H1 (cell line): ENCODE results near the gene OPHN1. TPM values are rescaled to one million over a fixed set of nuclear protein-coding genes. Genes with fewer than 3 reads are reported as not detected.

ENCODE experiments used
- CTCF ChIA-PET: fragments of 300-600 bp; sonication (Branson Sonifier 250); formaldehyde crosslinking; loops from one replicate; lab custom pipeline; 2021; ENCODE audit not compliant: partially characterized antibody; lab: Charles Lee
- POLR2A ChIA-PET: fragments of 300-600 bp; sonication (Branson Sonifier 250); formaldehyde crosslinking; loops from one replicate; lab custom pipeline; 2021; ENCODE audit warnings: inconsistent platforms; ENCODE audit not compliant: partially characterized antibody; lab: Charles Lee
- DNase-seq, 2 experiments: peaks; one replicate each; pipeline versions ENCODE4 v3.0.0 to v3.0.0-alpha.2; 2010 to 2022; ENCODE audit warnings: low spot score in 2 of 2, low read depth in 1 of 2, mixed read lengths in 1 of 2
- FAIRE-seq: peaks from 2 replicates; lab custom pipeline; 2011; peaks lifted over from hg19 to GRCh38; lab: Jason Lieb, UNC
- H2AFZ ChIP-seq: 2 replicates; pipeline ENCODE4 v1.8.1; 2012; ENCODE audit warnings: low read length, inconsistent platforms
- H2AK5ac ChIP-seq: 2 replicates; pipeline ENCODE4 v1.6.1; 2013; ENCODE audit warnings: low read depth, low read length
- H2BK120ac ChIP-seq: replicated peaks from 2 replicates; pipeline ENCODE3; 2013; ENCODE audit warnings: low read depth, low read length, inconsistent platforms
- H2BK12ac ChIP-seq: 2 replicates; pipeline ENCODE4 v1.6.1; 2013; ENCODE audit warnings: low read depth, low read length
- H2BK15ac ChIP-seq: 2 replicates; pipeline ENCODE4 v1.6.1; 2013; ENCODE audit warnings: low read length
- H2BK20ac ChIP-seq: 2 replicates; pipeline ENCODE4 v1.6.1; 2013; ENCODE audit warnings: low read length
- H2BK5ac ChIP-seq: 2 replicates; pipeline ENCODE4 v1.6.1; 2013; ENCODE audit warnings: low read depth, low read length
- H3K14ac ChIP-seq: 2 replicates; pipeline ENCODE4 v1.6.1; 2013; ENCODE audit warnings: inconsistent platforms; ENCODE audit not compliant: insufficient read length
- H3K18ac ChIP-seq: 2 replicates; pipeline ENCODE4 v1.6.1; 2013; ENCODE audit warnings: low read length; ENCODE audit errors: extremely low read depth
- H3K23ac ChIP-seq: 2 replicates; pipeline ENCODE4 v1.6.1; 2013; ENCODE audit warnings: inconsistent platforms; ENCODE audit not compliant: insufficient read length
- H3K23me2 ChIP-seq: 2 replicates; pipeline ENCODE4 v1.6.1; 2013; ENCODE audit warnings: low read depth, low read length
- H3K27ac ChIP-seq: 2 replicates; pipeline ENCODE4 v1.6.1; 2011; ENCODE audit warnings: low read depth, low read length, inconsistent platforms
- H3K27me3 ChIP-seq, 4 experiments: replicated peaks in 1 of 4; 1 replicate in 1 of 4; 2 replicates in 3 of 4; pipeline versions ENCODE4 v1.6.1 to v1.8.1; 2011 to 2013; ENCODE audit warnings: low read length in 3 of 4, mild to moderate bottlenecking in 3 of 4, inconsistent platforms in 2 of 4, mixed read lengths in 2 of 4, moderate library complexity in 1 of 4; ENCODE audit not compliant: control insufficient read depth in 3 of 4, insufficient read depth in 3 of 4; ENCODE audit errors: extremely low read depth in 1 of 4
- H3K36me3 ChIP-seq, 4 experiments: 2 replicates each; pipeline versions ENCODE4 v1.6.1 to v1.8.1; 2011 to 2013; ENCODE audit warnings: mild to moderate bottlenecking in 4 of 4, low read length in 3 of 4, moderate library complexity in 2 of 4, control low read depth in 1 of 4, inconsistent platforms in 1 of 4; ENCODE audit not compliant: insufficient read depth in 4 of 4, control insufficient read depth in 2 of 4
- H3K4ac ChIP-seq: replicated peaks from 2 replicates; pipeline ENCODE3; 2013; ENCODE audit warnings: low read length, low read depth, mixed read lengths, inconsistent platforms; ENCODE audit not compliant: insufficient read length
- H3K4me1 ChIP-seq, 4 experiments: replicated peaks in 1 of 4; 1 replicate in 1 of 4; 2 replicates in 3 of 4; pipeline versions ENCODE4 v1.6.1 to v1.8.1; 2011 to 2013; ENCODE audit warnings: low read length in 3 of 4, inconsistent platforms in 2 of 4, mixed read lengths in 1 of 4; ENCODE audit not compliant: insufficient read depth in 4 of 4, control insufficient read depth in 3 of 4
- H3K4me2 ChIP-seq, 2 experiments: 2 replicates each; pipeline versions ENCODE4 v1.6.1 to v1.8.1; 2011 to 2013; ENCODE audit warnings: low read depth in 2 of 2, low read length in 2 of 2, control low read depth in 1 of 2, inconsistent platforms in 1 of 2, mild to moderate bottlenecking in 1 of 2; ENCODE audit not compliant: insufficient read depth in 1 of 2
- H3K4me3 ChIP-seq, 4 experiments: fragments of 200-600, 300-600 bp in 1 of 4; sonication (generic), shearing (Covaris generic), sonication (Bioruptor Twin) in 1 of 4; 2 replicates each; pipeline versions ENCODE4 v1.5.1 to v1.8.1; 2011 to 2016; ENCODE audit warnings: low read length in 4 of 4, low read depth in 3 of 4, control low read depth in 2 of 4, inconsistent platforms in 2 of 4, mild to moderate bottlenecking in 2 of 4, mixed read lengths in 1 of 4, moderate library complexity in 1 of 4; ENCODE audit not compliant: insufficient read depth in 2 of 4; ENCODE audit errors: extremely low read depth in 1 of 4
- H3K56ac ChIP-seq: replicated peaks from 2 replicates; pipeline ENCODE3; 2013; ENCODE audit warnings: low read depth, mild to moderate bottlenecking, mixed read lengths, low read length, inconsistent platforms; ENCODE audit not compliant: insufficient read length
- H3K79me1 ChIP-seq: 2 replicates; pipeline ENCODE4 v1.6.1; 2013; ENCODE audit warnings: low read depth, low read length, control low read depth
- H3K79me2 ChIP-seq, 2 experiments: 2 replicates each; pipeline versions ENCODE4 v1.6.1 to v1.8.1; 2012 to 2013; ENCODE audit warnings: low read length in 2 of 2, mild to moderate bottlenecking in 2 of 2, inconsistent platforms in 1 of 2; ENCODE audit not compliant: insufficient read depth in 2 of 2, control insufficient read depth in 1 of 2
- H3K9ac ChIP-seq, 4 experiments: replicated peaks in 1 of 4; 1 replicate in 1 of 4; 2 replicates in 3 of 4; pipeline versions ENCODE4 v1.6.1 to v1.8.1; 2011 to 2013; ENCODE audit warnings: low read depth in 3 of 4, low read length in 3 of 4, control low read depth in 2 of 4, mild to moderate bottlenecking in 2 of 4, moderate library complexity in 2 of 4, inconsistent platforms in 1 of 4; ENCODE audit errors: extremely low read depth in 1 of 4
- H3K9me3 ChIP-seq, 2 experiments: 2 replicates each; pipeline versions ENCODE4 v1.6.1 to v1.8.1; 2012 to 2013; ENCODE audit warnings: mild to moderate bottlenecking in 2 of 2, moderate library complexity in 2 of 2, control low read depth in 1 of 2, inconsistent platforms in 1 of 2, low read depth in 1 of 2, low read length in 1 of 2, mixed read lengths in 1 of 2; ENCODE audit not compliant: insufficient read depth in 2 of 2
- H4K20me1 ChIP-seq, 2 experiments: replicated peaks in 1 of 2; 2 replicates each; pipeline versions ENCODE3 to v1.8.1; 2011 to 2013; ENCODE audit warnings: inconsistent platforms in 2 of 2, low read length in 2 of 2, mild to moderate bottlenecking in 1 of 2; ENCODE audit not compliant: insufficient read depth in 2 of 2, control insufficient read depth in 1 of 2
- H4K5ac ChIP-seq: 2 replicates; pipeline ENCODE4 v1.6.1; 2013; ENCODE audit warnings: low read length, low read depth, mixed read lengths, inconsistent platforms; ENCODE audit not compliant: insufficient read length
- H4K8ac ChIP-seq: 2 replicates; pipeline ENCODE4 v1.8.0; 2013; ENCODE audit warnings: mild to moderate bottlenecking, moderate library complexity, low read length, inconsistent platforms; ENCODE audit not compliant: insufficient read depth; ENCODE audit errors: extremely low read depth
- H4K91ac ChIP-seq: replicated peaks from 2 replicates; pipeline ENCODE3; 2013; ENCODE audit warnings: low read length, mixed read lengths, inconsistent platforms; ENCODE audit not compliant: insufficient read length
- ASH2L ChIP-seq: fragments of 200-600, 300-600 bp; sonication (generic); IDR thresholded peaks from one replicate; pipeline ENCODE4 v1.7.1; 2017; ENCODE audit warnings: low read length
- BRCA1 ChIP-seq: IDR thresholded peaks from 2 replicates; pipeline ENCODE4 v1.6.1; 2012; ENCODE audit warnings: low read depth, low read length, improper control_type of control experiment
- CBX5 ChIP-seq: fragments of 300-800, 300-1000 bp; sonication (generic); IDR thresholded peaks from 2 replicates; pipeline ENCODE4 v1.7.1; 2016; ENCODE audit warnings: antibody characterized with exemption, low read length, low read depth
- CBX8 ChIP-seq: fragments of 300-800, 300-1000 bp; sonication (generic); IDR thresholded peaks from 2 replicates; pipeline ENCODE4 v1.7.1; 2016; ENCODE audit warnings: low read depth, low read length, borderline replicate concordance
- GTF2F1 ChIP-seq: IDR thresholded peaks from 2 replicates; pipeline ENCODE4 v1.6.1; 2012; ENCODE audit warnings: low read depth, low read length, improper control_type of control experiment, borderline replicate concordance
- HDAC2 ChIP-seq, 2 experiments: fragments of 300-600 bp in 1 of 2; sonication (generic) in 1 of 2; IDR thresholded peaks; 2 replicates each; pipeline ENCODE4 v1.6.1; 2011 to 2012; ENCODE audit warnings: low read depth in 2 of 2, low read length in 2 of 2, mild to moderate bottlenecking in 2 of 2, moderate library complexity in 2 of 2, borderline replicate concordance in 1 of 2, inconsistent platforms in 1 of 2
- KDM4A ChIP-seq: IDR thresholded peaks from one replicate; pipeline ENCODE4 v1.7.1; 2012; ENCODE audit warnings: low read depth, mild to moderate bottlenecking, moderate library complexity, low read length, inconsistent platforms; ENCODE audit not compliant: severe bottlenecking
- POLR2AphosphoS5 ChIP-seq: IDR thresholded peaks from 2 replicates; pipeline ENCODE4 v1.6.1; 2011; ENCODE audit warnings: low read depth, low read length
- RAD21 ChIP-seq, 2 experiments: IDR thresholded peaks in 1 of 2; conservative IDR thresholded peaks in 1 of 2; 2 replicates each; pipeline ENCODE4 v1.6.1; 2011; ENCODE audit warnings: low read depth in 2 of 2, low read length in 2 of 2, improper control_type of control experiment in 1 of 2, inconsistent platforms in 1 of 2, mild to moderate bottlenecking in 1 of 2, moderate library complexity in 1 of 2
- SP1 ChIP-seq: IDR thresholded peaks from 2 replicates; pipeline ENCODE4 v1.6.1; 2011; ENCODE audit warnings: low read depth, low read length
- SP2 ChIP-seq: IDR thresholded peaks from 2 replicates; pipeline ENCODE4 v1.6.1; 2012; ENCODE audit warnings: mild to moderate bottlenecking, low read length, inconsistent platforms
- SP4 ChIP-seq: IDR thresholded peaks from 2 replicates; pipeline ENCODE4 v1.6.1; 2012; ENCODE audit warnings: low read length, inconsistent platforms
- SRF ChIP-seq: IDR thresholded peaks from 2 replicates; pipeline ENCODE4 v1.6.1; 2011; ENCODE audit warnings: mild to moderate bottlenecking, low read depth, low read length, moderate library complexity
- SUZ12 ChIP-seq: fragments of 200-600 bp; sonication (generic); IDR thresholded peaks from 2 replicates; pipeline ENCODE4 v1.6.1; 2012; ENCODE audit warnings: mild to moderate bottlenecking, inconsistent platforms, low read length, moderate library complexity, mixed read lengths
- YY1 ChIP-seq: IDR thresholded peaks from 2 replicates; pipeline ENCODE4 v1.6.1; 2011; ENCODE audit warnings: low read depth, mild to moderate bottlenecking, low read length
- ZNF274 ChIP-seq: IDR thresholded peaks from 2 replicates; pipeline ENCODE4 v1.7.0; 2012; ENCODE audit warnings: low read length, borderline replicate concordance; ENCODE audit errors: extremely low read depth
- WGBS, 2 experiments: shearing (Covaris generic) in 1 of 2; methylation state at CpG; one replicate each; pipeline versions ENCODE4 v1.1.6 to v1.1.7; 2013 to 2015; ENCODE audit warnings: low lambda C conversion rate in 2 of 2, mixed read lengths in 2 of 2, inconsistent platforms in 1 of 2, low coverage in 1 of 2, missing lambda C conversion rate in 1 of 2; ENCODE audit not compliant: insufficient replicate concordance in 2 of 2, insufficient coverage in 1 of 2, insufficient read length in 1 of 2; ENCODE audit errors: extremely low coverage in 1 of 2, missing lambda C conversion rate in 1 of 2; 5-methylcytosine and 5-hydroxymethylcytosine counted together
- polyA plus RNA-seq, 7 experiments: library from polyadenylated mRNA; depleted of rRNA in 3 of 7; stranded (reverse) in 5 of 7; unstranded in 2 of 7; fragments of >200 nt in 5 of 7; fragments of 200-250 nt in 2 of 7; gene quantifications; 1 replicate in 5 of 7; 2 replicates in 1 of 7; 4 replicates in 1 of 7; pipeline versions ENCODE4 v1.2.1 to v1.2.3, GENCODE V29; 2011 to 2013; ENCODE audit warnings: missing spikeins in 2 of 7, mixed read lengths in 2 of 7
- total RNA-seq: library from RNA; stranded (reverse); fragmentation: NEBNext Ultra II Directional; extraction: Animal tissue kit (Norgen Biotek cat#: 25700); gene quantifications from 2 replicates; pipeline ENCODE4 v1.2.1, GENCODE V29; 2021

Gene OPHN1
- total and polyA plus RNA-seq, 2 of the 8 experiments (the other 6 are each of a cell fraction or from before 2014, with no cell fraction given): 1.2 to 3.5 TPM

DNA sequence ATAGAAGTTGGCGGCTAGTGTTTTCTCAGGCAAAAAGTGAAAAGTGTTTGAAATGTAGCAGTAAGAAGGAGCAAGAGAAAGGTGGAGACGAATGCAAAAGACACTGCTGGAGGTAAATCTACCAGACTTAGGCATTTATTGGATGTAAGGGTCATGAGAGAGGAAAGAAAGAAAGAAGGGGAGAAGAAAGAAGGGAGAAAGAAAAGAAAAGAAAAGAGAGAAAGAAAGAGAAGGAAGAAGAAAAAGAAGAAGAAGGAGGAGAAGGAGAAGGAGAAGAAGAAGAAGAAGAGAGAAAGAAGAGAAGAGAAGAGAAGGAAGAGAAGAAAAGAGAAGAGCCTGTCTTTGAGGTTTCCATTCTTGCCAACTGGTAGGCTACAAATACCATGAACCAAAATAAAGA is 31.2 kb downstream of the OPHN1 start:
- Histone ChIP-seq H3K4me2 (no peak overlapping the region), H3K4me3 (no peak overlapping the region), H3K4me1 (no peaks in the 10 kb centered on the region), H4K5ac (no peak overlapping the region), H2BK20ac (no peak overlapping the region), H3K23ac (no peak overlapping the region), H3K56ac (no peak overlapping the region), H3K9ac (no peak overlapping the region), H2AK5ac (no peak overlapping the region), H3K27me3 (no peaks in the 10 kb centered on the region), H3K27ac (no peak overlapping the region), H2BK15ac (no peak overlapping the region), H4K8ac (no peak overlapping the region), H2BK12ac (no peak overlapping the region), H4K91ac (no peak overlapping the region), H3K18ac (no peak overlapping the region), H3K79me2 (no peaks in the 10 kb centered on the region), H3K23me2 (no peaks in the 10 kb centered on the region), H4K20me1 (no peaks in the 10 kb centered on the region), H3K9me3 (no peaks in the 10 kb centered on the region), H3K14ac (no peak overlapping the region), H2BK120ac (no peak overlapping the region), H3K4ac (no peak overlapping the region), H3K79me1 (no peaks in the 10 kb centered on the region), H3K36me3 (no peaks in the 10 kb centered on the region), H2AFZ (no peak overlapping the region), H2BK5ac (no peak overlapping the region)
- ChIA-PET POLR2A (no interaction called here), CTCF (no interaction called here)
- WGBS, 2 experiments: 82% methylated on average over 2 of the region's 2 CpGs; no CpG with 5 or more reads in 1 of the 2 experiments
- no peak for DNase-seq
- no peak for FAIRE-seq
- no peak for TF ChIP-seq CBX5
- no peak for TF ChIP-seq SP1
- no peak for TF ChIP-seq ASH2L
- TF ChIP-seq POLR2AphosphoS5: no peak
- TF ChIP-seq KDM4A: no peak
- no peak for TF ChIP-seq ZNF274
- TF ChIP-seq SUZ12: no peak
- TF ChIP-seq BRCA1: no peak
- TF ChIP-seq SP4: no peak
- no peak for TF ChIP-seq CBX8
- TF ChIP-seq GTF2F1: no peak
- no peak for TF ChIP-seq YY1
- TF ChIP-seq SP2: no peak
- TF ChIP-seq RAD21 (IDR thresholded peaks at IDR 0.05 in 1 of 2, conservative IDR thresholded peaks at IDR 0.05 in 1 of 2; ENCODE audit: low read depth in 2 of 2, low read length in 2 of 2): no peak
- no peak for TF ChIP-seq HDAC2 (IDR thresholded peaks at IDR 0.05; ENCODE audit: borderline replicate concordance in 1 of 2, low read depth in 2 of 2, low read length in 2 of 2)
- no peak for TF ChIP-seq SRF
